ENCODE measurements around the gene CNFN.

GRCh38 chr19:42400404-42400803 lies 10.3 kb upstream of the CNFN start:
- no peak for TF ChIP-seq POLR2AphosphoS5 (IDR thresholded peaks at IDR 0.05)
- TF ChIP-seq CTCF (IDR thresholded peaks at IDR 0.05): no peak

All from stomach (tissue), 4 donors.